D721Med (cell line): Measurements from ENCODE around the gene TXNL4B.
"Not testable (repeated sequence)": the region's sequence is repeated elsewhere in the genome, so short reads cannot be mapped to it uniquely, and the experiment has no call there.

Experiments used
- DNase-seq: peaks from one replicate; pipeline ENCODE4 v3.0.0; 2011; ENCODE audit warnings: low spot score; ENCODE audit not compliant: insufficient read length
- FAIRE-seq: peaks from 2 replicates; lab custom pipeline; 2011; peaks lifted over from hg19 to GRCh38; lab: Jason Lieb, UNC
- CTCF ChIP-seq: IDR thresholded peaks from 2 replicates; pipeline ENCODE4 v1.5.1; 2012; ENCODE audit warnings: mild to moderate bottlenecking, control low read depth; ENCODE audit not compliant: insufficient read depth; ENCODE audit errors: missing control alignments

Gene TXNL4B

GRCh38 chr16:72060405-72060804, 33.0 kb downstream of the TXNL4B start:
- TF ChIP-seq CTCF, result no peak
- DNase-seq (no peak), FAIRE-seq (no peak)

- DNase-seq, FAIRE-seq: not testable (repeated sequence)
These were observed 34.4 kb downstream of the TXNL4B start for GRCh38 chr16:72059060-72059459.

GRCh38 chr16:72057313-72057712, 36.1 kb downstream of the TXNL4B start:
- not testable (repeated sequence) for FAIRE-seq, DNase-seq

GRCh38 chr16:72055911-72056310, 37.5 kb downstream of the TXNL4B start:
- no peak for FAIRE-seq
- no peak for TF ChIP-seq CTCF
- no peak for DNase-seq

GRCh38 chr16:72054254-72054847, 39.1 kb downstream of the TXNL4B start, which contains the start of gene HP:
Gene HP (plus strand): TSS chr16:72054505. CDS start chr16:72054653, 148 bp downstream.
- DNase-seq, FAIRE-seq: not testable (repeated sequence)

GRCh38 chr16:72051818-72052217, 41.6 kb downstream of the TXNL4B start:
- DNase-seq, result no peak
- no peak for FAIRE-seq
- no peak for TF ChIP-seq CTCF

- no peak for DNase-seq
- no peak for TF ChIP-seq CTCF
These were observed 42.5 kb downstream of the TXNL4B start for GRCh38 chr16:72050769-72051464.

GRCh38 chr16:72049110-72049509, 44.3 kb downstream of the TXNL4B start:
- no peak for FAIRE-seq
- TF ChIP-seq CTCF, result no peak
- DNase-seq, result no peak

More at GRCh38 chr16:72050769-72051464, 42.5 kb downstream of the TXNL4B start:
- FAIRE-seq, result no peak
